Urinary bladder (tissue), 4 donors: Measurements from ENCODE around the gene PHTF2. TPM values are rescaled to one million over a fixed set of nuclear protein-coding genes. Genes with fewer than 3 reads are reported as not detected.

Experiments used
- DNase-seq: peaks from one replicate; pipeline ENCODE4 v3.0.0-alpha.2; 2015; ENCODE audit errors: extremely low spot score
- H3K27ac ChIP-seq: one replicate; pipeline ENCODE4 v1.5.1; 2013; ENCODE audit warnings: low read depth, mild to moderate bottlenecking, moderate library complexity
- H3K36me3 ChIP-seq: one replicate; pipeline ENCODE4 v1.6.1; 2013; ENCODE audit warnings: mild to moderate bottlenecking, moderate library complexity; ENCODE audit not compliant: insufficient read depth
- H3K4me1 ChIP-seq: one replicate; pipeline ENCODE4 v1.6.1; 2013; ENCODE audit warnings: mild to moderate bottlenecking, moderate library complexity; ENCODE audit not compliant: insufficient read depth
- H3K4me3 ChIP-seq: one replicate; pipeline ENCODE4 v1.5.1; 2013; ENCODE audit warnings: low read depth, low read length
- WGBS: extraction: QIAGEN DNeasy Blood & Tissue Kit; methylation state at CpG from one replicate; pipeline ENCODE4 v1.1.7; 2013; 5-methylcytosine and 5-hydroxymethylcytosine counted together
- polyA plus RNA-seq: library from polyadenylated mRNA; stranded (reverse); fragments of 200-250 nt; gene quantifications from one replicate; pipeline ENCODE4 v1.2.3, GENCODE V29; 2013
- total RNA-seq: library from RNA; depleted of rRNA; stranded (reverse); fragments of >200 nt; gene quantifications from one replicate; pipeline ENCODE4 v1.2.3, GENCODE V29; 2014
- donor health status: healthy with polysubstance abuse.
- donor health status: healthy.

Gene PHTF2
- total and polyA plus RNA-seq, 2 donors = 10.9 to 52.1 TPM

GRCh38 chr7:77887567-77887966 lies 89.0 kb downstream of the PHTF2 start:
- no peak for DNase-seq
- 36% methylated on average over 1 of the region's 1 CpG for WGBS
- Histone ChIP-seq H3K36me3 (no peaks in the 10 kb centered on the region), H3K4me1 (no peaks in the 10 kb centered on the region), H3K4me3 (no peak overlapping the region), H3K27ac (no peak overlapping the region)

DNA sequence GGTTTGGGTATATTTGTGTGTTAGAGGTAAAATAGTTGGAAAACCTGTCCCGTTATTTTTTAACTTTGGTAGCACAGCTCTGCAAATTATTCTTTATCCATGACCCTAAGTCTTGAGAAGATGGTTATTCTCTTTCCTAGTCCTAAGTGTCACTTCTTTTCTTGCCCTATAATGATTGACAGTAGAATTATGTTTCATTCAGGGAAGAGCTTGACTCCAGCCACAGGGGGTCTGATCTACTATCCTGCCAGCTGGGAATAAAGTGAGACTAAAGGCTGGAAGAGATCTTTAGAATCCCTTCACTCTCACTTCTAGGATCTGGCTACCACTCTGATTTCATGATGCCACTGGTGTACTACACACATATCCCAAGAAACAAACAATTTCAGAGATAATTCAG lies 90.4 kb downstream of the PHTF2 start:
- H3K4me1 ChIP-seq = no peaks in the 10 kb centered on the region
- no peak overlapping the region for H3K27ac ChIP-seq
- no peak overlapping the region for H3K4me3 ChIP-seq
- 96% methylated on average over 1 of the region's 1 CpG for WGBS
- no peaks in the 10 kb centered on the region for H3K36me3 ChIP-seq
- no peak for DNase-seq

DNA sequence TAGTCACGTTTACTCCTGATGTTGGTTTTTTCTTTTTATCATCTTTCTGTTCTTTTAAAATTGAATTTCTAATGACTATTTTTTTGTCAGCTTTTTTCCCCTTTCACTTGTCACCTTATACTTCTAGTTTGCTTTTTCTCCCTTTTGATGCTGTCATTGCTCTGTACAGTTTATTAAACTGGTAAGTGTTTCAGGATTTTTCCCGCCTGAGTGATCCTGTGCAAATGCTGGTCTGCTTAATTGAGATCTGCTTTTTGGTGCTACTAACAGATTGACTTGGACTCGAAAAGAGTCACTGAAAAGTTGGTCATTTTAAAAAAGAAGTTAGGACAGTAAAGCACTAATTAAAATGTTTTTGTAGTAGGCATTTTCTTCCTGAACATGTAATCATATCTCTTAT lies 95.2 kb downstream of the PHTF2 start:
- Histone ChIP-seq H3K27ac (no peak overlapping the region), H3K4me1 (no peaks in the 10 kb centered on the region), H3K36me3 (no peaks in the 10 kb centered on the region), H3K4me3 (no peak overlapping the region)
- WGBS = 94% methylated on average over 3 of the region's 3 CpGs
- no peak for DNase-seq

- WGBS = 74% methylated on average over 2 of the region's 2 CpGs
- H3K36me3 ChIP-seq = no peaks in the 10 kb centered on the region
- DNase-seq = no peak
- H3K27ac ChIP-seq = no peak overlapping the region
- H3K4me3 ChIP-seq = no peak overlapping the region
- no peaks in the 10 kb centered on the region for H3K4me1 ChIP-seq
These were observed 96.1 kb downstream of the PHTF2 start for GRCh38 chr7:77894574-77895091.

- H3K36me3 ChIP-seq = no peaks in the 10 kb centered on the region
- no peak overlapping the region for H3K4me3 ChIP-seq
- no peaks in the 10 kb centered on the region for H3K4me1 ChIP-seq
- whole genome bisulfite sequencing = 99% methylated on average over 3 of the region's 3 CpGs
- no peak overlapping the region for H3K27ac ChIP-seq
- DNase-seq = no peak
These were observed 97.3 kb downstream of the PHTF2 start for GRCh38 chr7:77895905-77896304.

DNA sequence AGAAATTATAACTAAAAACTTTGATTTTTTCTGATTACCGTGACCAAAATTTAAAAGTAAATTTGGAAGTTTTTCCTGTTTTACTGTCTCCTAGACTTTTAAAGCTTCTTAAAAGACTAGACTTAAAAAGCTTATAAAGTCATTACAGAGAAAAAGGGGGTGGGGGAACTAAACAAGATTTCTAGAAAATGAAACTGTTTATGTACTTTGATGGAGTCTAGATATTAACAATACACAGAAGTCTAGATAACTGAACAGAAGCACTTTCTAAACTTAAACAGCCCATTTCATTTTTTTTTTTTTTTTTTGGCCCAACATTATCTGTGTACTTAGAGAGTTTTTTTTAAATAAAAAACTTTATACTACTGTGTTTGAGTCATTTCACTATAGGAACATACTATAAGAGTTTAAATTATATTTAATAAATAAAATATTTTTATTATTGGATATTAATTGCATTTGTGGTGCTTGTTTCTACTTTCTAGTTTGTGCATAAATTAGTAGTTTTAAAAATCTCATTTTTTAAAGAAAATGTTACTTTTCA lies 98.5 kb downstream of the PHTF2 start:
- no peak overlapping the region for H3K4me3 ChIP-seq
- 97% methylated on average over 1 of the region's 1 CpG for WGBS
- no peaks in the 10 kb centered on the region for H3K4me1 ChIP-seq
- no peak overlapping the region for H3K27ac ChIP-seq
- DNase-seq = no peak
- no peaks in the 10 kb centered on the region for H3K36me3 ChIP-seq

GRCh38 chr7:77899516-77899915 lies 100.9 kb downstream of the PHTF2 start:
- DNase-seq = no peak
- WGBS = 96% methylated on average over 2 of the region's 2 CpGs
- Histone ChIP-seq H3K4me1 (no peaks in the 10 kb centered on the region), H3K27ac (no peak overlapping the region), H3K36me3 (no peaks in the 10 kb centered on the region), H3K4me3 (no peak overlapping the region)

DNA sequence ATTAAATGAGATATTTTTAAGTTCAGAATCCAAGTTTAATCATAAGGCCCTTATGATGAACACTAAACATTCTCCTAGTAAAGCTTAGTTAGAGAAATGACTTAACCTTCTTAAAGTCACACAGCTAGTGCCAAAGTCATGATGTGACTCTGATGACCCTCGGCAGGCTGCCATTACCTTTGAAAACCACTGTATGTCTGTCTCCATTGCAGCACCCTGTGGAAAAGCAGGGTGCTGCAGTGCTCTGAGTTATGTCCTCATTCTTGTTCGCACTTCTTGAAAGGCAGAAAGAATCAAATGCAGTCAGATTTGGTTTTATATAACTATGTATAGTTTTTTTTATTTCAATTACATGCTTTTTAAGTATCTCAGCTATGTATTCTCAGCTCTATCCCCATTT lies 105.0 kb downstream of the PHTF2 start:
- no peak overlapping the region for H3K4me3 ChIP-seq
- no peaks in the 10 kb centered on the region for H3K36me3 ChIP-seq
- WGBS = 86% methylated on average over 2 of the region's 2 CpGs
- no peaks in the 10 kb centered on the region for H3K4me1 ChIP-seq
- no peak for DNase-seq
- no peak overlapping the region for H3K27ac ChIP-seq

GRCh38 chr7:77904252-77904651 lies 105.7 kb downstream of the PHTF2 start:
- H3K36me3 ChIP-seq = no peaks in the 10 kb centered on the region
- DNase-seq = no peak
- WGBS = 98% methylated on average over 2 of the region's 2 CpGs
- no peak overlapping the region for H3K4me3 ChIP-seq
- no peak overlapping the region for H3K27ac ChIP-seq
- no peaks in the 10 kb centered on the region for H3K4me1 ChIP-seq

- Histone ChIP-seq H3K27ac (no peak overlapping the region), H3K4me1 (no peaks in the 10 kb centered on the region), H3K4me3 (no peak overlapping the region), H3K36me3 (peaks cover 3% of the 10 kb centered on the region)
- DNase-seq = no peak
- 65% methylated on average over 2 of the region's 2 CpGs for WGBS
These were observed 108.7 kb downstream of the PHTF2 start for GRCh38 chr7:77907281-77907680.

DNA sequence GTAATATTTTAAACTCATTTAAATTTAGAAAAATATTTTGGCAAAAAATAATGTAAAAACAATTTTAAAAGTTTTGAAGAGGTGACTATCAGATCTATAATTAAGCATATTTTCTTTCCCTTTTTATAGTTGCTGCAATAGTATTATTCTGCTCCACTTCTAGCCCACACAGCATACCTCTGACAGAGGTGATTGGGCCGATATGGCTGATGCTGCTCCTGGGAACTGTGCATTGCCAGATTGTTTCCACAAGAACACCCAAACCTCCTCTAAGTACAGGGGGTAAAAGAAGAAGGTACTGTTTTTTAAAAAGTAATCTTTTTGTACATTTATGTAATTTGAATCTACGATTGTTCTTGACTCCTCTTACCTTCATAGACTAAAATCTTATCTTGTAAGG lies 110.1 kb downstream of the PHTF2 start:
- 94% methylated on average over 2 of the region's 2 CpGs for WGBS
- Histone ChIP-seq H3K36me3 (peaks cover 3% of the 10 kb centered on the region), H3K4me1 (no peaks in the 10 kb centered on the region), H3K27ac (no peak overlapping the region), H3K4me3 (no peak overlapping the region)
- DNase-seq = no peak

DNA sequence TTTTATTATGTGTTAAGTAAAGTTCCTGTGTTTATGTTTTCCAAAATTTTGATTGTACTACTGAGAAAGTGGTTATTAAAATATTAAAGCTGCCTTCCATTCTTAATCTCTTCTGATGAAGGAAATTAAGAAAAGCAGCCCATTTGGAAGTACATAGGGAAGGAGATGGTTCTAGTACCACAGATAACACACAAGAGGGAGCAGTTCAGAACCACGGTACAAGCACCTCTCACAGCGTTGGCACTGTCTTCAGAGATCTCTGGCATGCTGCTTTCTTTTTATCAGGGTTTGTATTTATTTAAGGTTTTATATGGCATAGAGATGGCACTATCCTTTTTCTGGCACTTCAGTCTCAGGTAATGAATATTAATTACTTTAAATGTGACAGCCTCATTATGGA lies 111.6 kb downstream of the PHTF2 start:
- WGBS = 57% methylated on average over 2 of the region's 2 CpGs
- H3K36me3 ChIP-seq = peaks cover 3% of the 10 kb centered on the region

GRCh38 chr7:77912293-77912692 lies 113.7 kb downstream of the PHTF2 start:
- no peak overlapping the region for H3K4me3 ChIP-seq
- DNase-seq = no peak
- no peaks in the 10 kb centered on the region for H3K4me1 ChIP-seq
- H3K36me3 ChIP-seq = peaks cover 3% of the 10 kb centered on the region
- 60% methylated on average over 1 of the region's 1 CpG for WGBS
- H3K27ac ChIP-seq = no peak overlapping the region

More for the DNA sequence above, 111.6 kb downstream of the PHTF2 start:
- no peak overlapping the region for H3K27ac ChIP-seq
- H3K4me3 ChIP-seq = no peak overlapping the region
- no peaks in the 10 kb centered on the region for H3K4me1 ChIP-seq
- DNase-seq = no peak

- Histone ChIP-seq H3K4me1 (no peaks in the 10 kb centered on the region), H3K4me3 (no peak overlapping the region), H3K36me3 (peaks cover 3% of the 10 kb centered on the region), H3K27ac (no peak overlapping the region)
- no peak for DNase-seq
- WGBS = 61% methylated on average over 4 of the region's 4 CpGs
These were observed 115.5 kb downstream of the PHTF2 start for GRCh38 chr7:77913977-77914607.
